ENCODE measurements around the gene PLCH1. TPM values are rescaled to one million over a fixed set of nuclear protein-coding genes. Genes with fewer than 3 reads are reported as not detected.

PLCH1 gene
- total RNA-seq, 2 experiments from 2014 or later, result 0.06 TPM; not detected in 1

- ChIA-PET CTCF (ENCODE audit: unreplicated experiment) (no interaction called here), POLR2A (interaction anchor here (0.6 to 0.7 kb wide), 2 partner anchors 9 to 951 kb away, joined by 3 read pairs; no protein-coding TSS in a partner anchor)
- no peak for TF ChIP-seq CTCF (conservative IDR thresholded peaks at IDR 0.05; ENCODE audit: low read length)
- TF ChIP-seq EZH2phosphoT487 (IDR thresholded peaks at IDR 0.05; ENCODE audit: borderline replicate concordance, low read depth, low read length), result no peak
- no peak for DNase-seq (ENCODE audit: low spot score)
- Histone ChIP-seq H3K4me3 (ENCODE audit: low read depth, low read length, poor library complexity, severe bottlenecking) (no peak overlapping the region), H3K4me2 (ENCODE audit: low read length) (no peak overlapping the region), H3K27ac (ENCODE audit: low read depth, low read length, poor library complexity, severe bottlenecking) (no peak overlapping the region), H3K79me2 (ENCODE audit: insufficient read depth, low read depth, low read length) (no peaks in the 10 kb centered on the region), H4K20me1 (ENCODE audit: insufficient read depth, low read length) (no peaks in the 10 kb centered on the region), H3K9me2 (ENCODE audit: insufficient read depth, low read length) (no peaks in the 10 kb centered on the region), H2AFZ (ENCODE audit: low read length) (no peak overlapping the region), H3K9me3 (ENCODE audit: low read length) (no peaks in the 10 kb centered on the region), H3K36me3 (ENCODE audit: insufficient read depth, low read length) (no peaks in the 10 kb centered on the region), H3K4me1 (ENCODE audit: insufficient read depth, low read length, poor library complexity, severe bottlenecking) (no peaks in the 10 kb centered on the region)
- BruUV-seq (replicated peaks), result no TSS peak
- intact Hi-C loops (cut with micrococcal nuclease; ENCODE audit: unreplicated experiment), result no loop called here
These were observed 136.5 kb downstream of the PLCH1 start for GRCh38 chr3:155608228-155608920.

GRCh38 chr3:155607761-155608160, 137.1 kb downstream of the PLCH1 start:
- H3K4me1 ChIP-seq (ENCODE audit: insufficient read depth, low read length, poor library complexity, severe bottlenecking), result no peaks in the 10 kb centered on the region
- H2AFZ ChIP-seq (ENCODE audit: low read length), result no peak overlapping the region
- H3K27ac ChIP-seq (ENCODE audit: low read depth, low read length, poor library complexity, severe bottlenecking), result no peak overlapping the region
- no peaks in the 10 kb centered on the region for H4K20me1 ChIP-seq (ENCODE audit: insufficient read depth, low read length)
- H3K79me2 ChIP-seq (ENCODE audit: insufficient read depth, low read depth, low read length), result no peaks in the 10 kb centered on the region
- ChIA-PET POLR2A (interaction anchor here (0.7 kb wide), 1 partner anchor 10 kb away, joined by 3 read pairs; no protein-coding TSS in a partner anchor), CTCF (ENCODE audit: unreplicated experiment) (no interaction called here)
- H3K36me3 ChIP-seq (ENCODE audit: insufficient read depth, low read length), result no peaks in the 10 kb centered on the region
- H3K9me2 ChIP-seq (ENCODE audit: insufficient read depth, low read length), result no peaks in the 10 kb centered on the region
- intact Hi-C loops (cut with micrococcal nuclease; ENCODE audit: unreplicated experiment), result no loop called here
- TF ChIP-seq CTCF (conservative IDR thresholded peaks at IDR 0.05; ENCODE audit: low read length), result no peak
- no peak for TF ChIP-seq EZH2phosphoT487 (IDR thresholded peaks at IDR 0.05; ENCODE audit: borderline replicate concordance, low read depth, low read length)
- BruUV-seq (replicated peaks), result no TSS peak
- no peak overlapping the region for H3K4me3 ChIP-seq (ENCODE audit: low read depth, low read length, poor library complexity, severe bottlenecking)
- H3K9me3 ChIP-seq (ENCODE audit: low read length), result no peaks in the 10 kb centered on the region
- no peak for DNase-seq (ENCODE audit: low spot score)
- no peak overlapping the region for H3K4me2 ChIP-seq (ENCODE audit: low read length)

- no TSS peak for BruUV-seq (replicated peaks)
- Histone ChIP-seq H3K36me3 (ENCODE audit: insufficient read depth, low read length) (no peaks in the 10 kb centered on the region), H3K4me1 (ENCODE audit: insufficient read depth, low read length, poor library complexity, severe bottlenecking) (no peaks in the 10 kb centered on the region), H2AFZ (ENCODE audit: low read length) (no peak overlapping the region), H3K27ac (ENCODE audit: low read depth, low read length, poor library complexity, severe bottlenecking) (no peak overlapping the region), H3K9me2 (ENCODE audit: insufficient read depth, low read length) (no peaks in the 10 kb centered on the region), H3K79me2 (ENCODE audit: insufficient read depth, low read depth, low read length) (no peaks in the 10 kb centered on the region), H4K20me1 (ENCODE audit: insufficient read depth, low read length) (no peaks in the 10 kb centered on the region), H3K4me3 (ENCODE audit: low read depth, low read length, poor library complexity, severe bottlenecking) (no peak overlapping the region), H3K9me3 (ENCODE audit: low read length) (no peaks in the 10 kb centered on the region), H3K4me2 (ENCODE audit: low read length) (no peak overlapping the region)
- intact Hi-C loops (cut with micrococcal nuclease; ENCODE audit: unreplicated experiment), result no loop called here
- ChIA-PET CTCF (ENCODE audit: unreplicated experiment) (no interaction called here), POLR2A (interaction anchor here (0.7 kb wide), 2 partner anchors 19 to 59 kb away, joined by 3 to 4 read pairs; no protein-coding TSS in a partner anchor)
- DNase-seq (ENCODE audit: low spot score), result no peak
- no peak for TF ChIP-seq CTCF (conservative IDR thresholded peaks at IDR 0.05; ENCODE audit: low read length)
These were observed 139.3 kb downstream of the PLCH1 start for GRCh38 chr3:155605571-155605970.

Data from OCI-LY7 (cell line).